NT2/D1 (cell line): ENCODE data around the gene ST6GALNAC3.

Experiments used
- SUZ12 ChIP-seq: IDR thresholded peaks from 2 replicates; pipeline ENCODE4 v1.6.1; 2011; ENCODE audit not compliant: insufficient read length, insufficient read depth; ENCODE audit errors: extremely low read depth
- YY1 ChIP-seq: IDR thresholded peaks from 2 replicates; pipeline ENCODE4 v1.6.1; 2011; ENCODE audit not compliant: insufficient read length, insufficient read depth
- ZNF274 ChIP-seq: IDR thresholded peaks from 2 replicates; pipeline ENCODE4 v1.6.1; 2011; ENCODE audit warnings: mild to moderate bottlenecking, low read depth, low read length

- no peak for TF ChIP-seq YY1
- TF ChIP-seq SUZ12, result no peak
- TF ChIP-seq ZNF274, result no peak
Observed at GRCh38 chr1:76176000-76176399, 101.5 kb downstream of the ST6GALNAC3 start.
